DOHH2 (cell line): Measurements from ENCODE around the gene MTERF4.

Experiments used
- EZH2phosphoT487 ChIP-seq: fragments of 200-600 bp; sonication (generic); IDR thresholded peaks from 2 replicates; pipeline ENCODE4 v1.6.1; 2017; ENCODE audit warnings: borderline replicate concordance, mild to moderate bottlenecking, antibody characterized with exemption, low read length, moderate library complexity, mixed read lengths
- TF ChIP-seq, protein P1 (sequence below): fragments of 200-600 bp; sonication (generic); IDR thresholded peaks from one replicate; pipeline ENCODE4 v1.5.1; 2014; ENCODE audit warnings: antibody characterized with exemption, mild to moderate bottlenecking, low read depth, low read length; ENCODE audit not compliant: poor library complexity, severe bottlenecking

DNA sequence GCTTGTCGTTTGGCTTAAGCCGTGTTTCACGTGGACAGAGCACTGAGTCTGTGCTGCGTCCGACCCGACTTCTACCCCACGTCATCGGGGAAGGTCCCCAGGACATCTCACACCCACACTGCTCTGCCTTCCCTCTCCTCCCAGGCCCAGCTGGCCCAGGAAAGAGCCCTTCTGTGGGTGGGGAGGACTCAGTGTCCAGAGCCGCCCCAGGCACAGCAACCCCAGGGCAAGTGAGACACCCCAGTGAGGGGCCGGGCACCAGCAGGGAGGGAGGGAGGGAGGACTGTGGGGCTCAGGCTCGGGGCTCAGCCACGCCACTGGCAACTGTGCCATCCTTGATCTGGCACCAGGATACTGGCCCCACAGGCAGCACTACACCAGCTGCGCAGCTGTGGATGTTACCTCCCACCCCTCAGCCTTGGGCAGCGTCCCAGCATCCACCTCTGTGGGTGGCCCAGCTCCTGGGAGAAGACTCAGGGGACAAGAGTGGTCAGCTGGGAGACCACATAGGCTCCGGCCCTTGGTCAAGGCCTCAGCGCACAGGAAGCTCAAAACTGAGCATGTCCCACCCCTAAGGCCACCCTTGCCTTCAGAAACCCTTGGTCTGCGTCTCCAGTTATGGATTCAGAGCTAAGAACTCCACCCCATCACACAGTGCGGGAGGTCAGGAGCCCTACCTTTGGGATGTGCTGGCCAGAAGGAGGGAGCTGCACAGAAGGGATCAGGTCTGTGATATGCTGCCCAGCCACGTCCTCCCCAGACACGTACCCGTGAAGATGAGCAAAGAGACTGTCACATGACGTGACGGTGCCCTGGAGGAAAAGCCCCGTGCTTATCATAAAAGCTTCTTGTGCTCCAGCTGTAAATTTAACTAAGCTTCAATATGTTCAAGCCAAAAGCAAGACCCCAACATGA lies 35.4 kb upstream of the MTERF4 start:
- TF ChIP-seq, protein P1, sequence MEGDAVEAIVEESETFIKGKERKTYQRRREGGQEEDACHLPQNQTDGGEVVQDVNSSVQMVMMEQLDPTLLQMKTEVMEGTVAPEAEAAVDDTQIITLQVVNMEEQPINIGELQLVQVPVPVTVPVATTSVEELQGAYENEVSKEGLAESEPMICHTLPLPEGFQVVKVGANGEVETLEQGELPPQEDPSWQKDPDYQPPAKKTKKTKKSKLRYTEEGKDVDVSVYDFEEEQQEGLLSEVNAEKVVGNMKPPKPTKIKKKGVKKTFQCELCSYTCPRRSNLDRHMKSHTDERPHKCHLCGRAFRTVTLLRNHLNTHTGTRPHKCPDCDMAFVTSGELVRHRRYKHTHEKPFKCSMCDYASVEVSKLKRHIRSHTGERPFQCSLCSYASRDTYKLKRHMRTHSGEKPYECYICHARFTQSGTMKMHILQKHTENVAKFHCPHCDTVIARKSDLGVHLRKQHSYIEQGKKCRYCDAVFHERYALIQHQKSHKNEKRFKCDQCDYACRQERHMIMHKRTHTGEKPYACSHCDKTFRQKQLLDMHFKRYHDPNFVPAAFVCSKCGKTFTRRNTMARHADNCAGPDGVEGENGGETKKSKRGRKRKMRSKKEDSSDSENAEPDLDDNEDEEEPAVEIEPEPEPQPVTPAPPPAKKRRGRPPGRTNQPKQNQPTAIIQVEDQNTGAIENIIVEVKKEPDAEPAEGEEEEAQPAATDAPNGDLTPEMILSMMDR: no peak
- TF ChIP-seq EZH2phosphoT487: no peak
